Right lobe of liver (tissue), 4 donors: Measurements from ENCODE around the gene DRAM1.

Experiments
- CTCF ChIP-seq, 4 donors: fragments of 200-600 bp in 3 of 4; fragments of 450-650 bp in 1 of 4; IDR thresholded peaks; one replicate each; pipeline versions ENCODE4 v1.5.1 to v1.8.0; 2016 to 2022; ENCODE audit warnings: antibody characterized with exemption in 4 of 4, mild to moderate bottlenecking in 2 of 4
- POLR2A ChIP-seq: fragments of 450-650 bp; IDR thresholded peaks from one replicate; pipeline ENCODE4 v1.6.1; 2017; ENCODE audit warnings: antibody characterized with exemption, mild to moderate bottlenecking
- donor health status: DM: no; HTN: no; CAD: no.
- donor health status: DM: no; HTN: no; CAD: no.
- donor health status: DM: no; HTN: yes; CAD: no.

DNA sequence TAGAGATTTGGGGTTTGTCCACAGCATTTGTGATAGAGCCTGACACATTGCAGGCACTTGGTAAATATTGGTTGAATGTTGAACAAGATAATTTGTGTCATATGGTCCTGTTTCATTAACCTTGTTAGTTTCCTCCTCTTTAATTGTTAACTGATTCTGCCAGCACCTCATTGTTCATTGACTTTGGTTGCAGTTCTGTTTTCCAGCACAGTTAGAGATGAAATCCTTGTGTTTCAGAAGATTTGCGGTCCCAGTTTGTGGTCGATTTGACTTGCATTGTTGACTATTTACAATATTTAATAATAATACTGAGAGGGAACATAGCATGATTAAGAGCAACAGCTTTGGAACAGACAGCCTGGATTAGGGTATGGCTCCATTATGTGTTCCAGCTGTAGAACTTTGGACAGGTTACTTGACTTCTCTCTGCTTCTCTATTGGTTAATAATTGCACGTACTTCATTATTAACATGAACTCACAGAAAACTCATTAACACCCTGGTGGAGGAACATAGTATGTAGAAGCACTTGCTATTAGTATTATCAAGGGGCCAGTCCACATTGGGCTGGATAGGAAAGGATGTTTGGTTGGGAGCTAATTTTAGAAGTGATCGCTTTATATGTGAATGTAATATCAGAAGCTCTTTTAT is 8.7 kb downstream of the DRAM1 start:
- TF ChIP-seq CTCF (IDR thresholded peaks at IDR 0.05): no peak
- no peak for TF ChIP-seq POLR2A
